ENCODE results near the gene GHRHR. TPM values are rescaled to one million over a fixed set of nuclear protein-coding genes. Genes with fewer than 3 reads are reported as not detected.

GHRHR gene
- total and polyA plus RNA-seq, 2 of the 4 experiments (the other 2 are of a cell fraction) = not detected

GRCh38 chr7:30931161-30931928, 32.4 kb upstream of the GHRHR start:
- Histone ChIP-seq H3K56ac (ENCODE audit: extremely low read depth, insufficient read depth, low read length) (no peak overlapping the region), H2AK9ac (replicated peaks; ENCODE audit: low read depth, low read length, poor library complexity) (no peak overlapping the region), H3K4me3 (ENCODE audit: insufficient read depth, low read depth, low read length) (no peak overlapping the region), H3K9me3 (ENCODE audit: control insufficient read depth, insufficient read depth, low read length) (peaks cover 6% of the 10 kb centered on the region), H3K23ac (ENCODE audit: low read depth, low read length) (no peak overlapping the region), H3K27ac (ENCODE audit: insufficient read depth, low read length) (no peak overlapping the region), H3K18ac (ENCODE audit: low read depth, low read length) (no peak overlapping the region), H2AK5ac (ENCODE audit: low read depth, low read length) (no peak overlapping the region), H2BK5ac (ENCODE audit: low read depth, low read length, poor library complexity, severe bottlenecking) (no peak overlapping the region), H3K9me1 (ENCODE audit: insufficient read depth, low read length) (no peaks in the 10 kb centered on the region), H4K91ac (ENCODE audit: insufficient read depth, low read depth, low read length) (no peak overlapping the region), H2BK15ac (ENCODE audit: low read depth, low read length) (no peak overlapping the region), H3K4me2 (ENCODE audit: low read depth, low read length) (no peak overlapping the region), H3K36me3 (ENCODE audit: control insufficient read depth, insufficient read depth, low read length) (no peaks in the 10 kb centered on the region), H3K4me1 (ENCODE audit: control insufficient read depth, insufficient read depth, low read length) (no peaks in the 10 kb centered on the region), H4K20me1 (ENCODE audit: insufficient read depth, low read length) (no peaks in the 10 kb centered on the region), H3K9ac (ENCODE audit: low read depth, low read length) (no peak overlapping the region), H2BK120ac (ENCODE audit: low read depth, low read length) (no peak overlapping the region), H3K27me3 (ENCODE audit: control insufficient read depth, insufficient read depth, low read length) (peaks cover 14% of the 10 kb centered on the region), H4K5ac (ENCODE audit: low read depth, low read length) (no peak overlapping the region), H3K79me1 (ENCODE audit: low read depth in 1 of 2, low read length in 2 of 2) (no peaks in the 10 kb centered on the region), H2BK20ac (ENCODE audit: low read depth, low read length) (no peak overlapping the region), H3K4ac (ENCODE audit: low read depth, low read length) (no peak overlapping the region), H4K8ac (ENCODE audit: low read depth in 2 of 2, low read length in 2 of 2) (no peak overlapping the region), H2AFZ (replicated peaks; ENCODE audit: low read length, poor library complexity) (peak overlapping the region; percentile 8), H3K14ac (replicated peaks; ENCODE audit: low read depth, low read length) (no peak overlapping the region)
- ChIA-PET CTCF (no interaction called here), POLR2A (ENCODE audit: unreplicated experiment) (no interaction called here)
- dilution Hi-C loops (cut with HindIII; ENCODE audit: low sequenced_read_pairs, unreplicated experiment) (no loop called here), intact Hi-C loops (cut with micrococcal nuclease) (no loop called here), in situ Hi-C loops (cut with MboI; ENCODE audit: low sequenced_read_pairs) (no loop called here)
- BruUV-seq (replicated peaks) = no TSS peak
- 81% methylated on average over 8 of the region's 24 CpGs; no CpG with 5 or more reads in 1 of the 2 experiments for WGBS, 2 experiments (ENCODE audit: extremely low coverage in 2 of 2, insufficient read length in 1 of 2)
- no peak for TF ChIP-seq MAZ (IDR thresholded peaks at IDR 0.05; ENCODE audit: borderline replicate concordance, low read depth, low read length)
- DNase-seq (no peak), ATAC-seq (ENCODE audit: low read depth) (peak; percentile 79)
